ENCODE results near the gene ACCS. TPM values are rescaled to one million over a fixed set of nuclear protein-coding genes. Genes with fewer than 3 reads are reported as not detected.

The ACCS gene
- total and polyA plus RNA-seq, 2 of the 4 experiments (the other 2 are of a cell fraction): 1.8 to 7.3 TPM

DNA sequence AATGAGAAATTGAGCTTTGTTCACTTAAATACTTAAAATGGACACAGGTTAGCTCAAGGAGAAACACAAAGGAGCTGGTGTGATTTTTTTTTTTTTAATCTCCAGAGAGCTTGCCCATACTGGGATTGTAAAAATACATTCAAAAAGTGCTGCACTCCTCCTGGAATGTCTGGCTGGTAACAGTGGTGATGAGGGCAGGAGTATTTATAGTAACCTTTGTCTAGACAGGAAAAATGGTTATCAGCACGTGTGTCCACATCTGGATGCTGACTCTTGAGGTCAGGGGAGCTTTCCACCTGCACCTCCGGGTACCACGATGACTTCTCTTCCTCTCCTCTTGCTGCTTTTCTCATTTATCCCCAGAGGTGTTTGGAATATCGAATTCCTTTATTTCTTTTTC is 59.5 kb downstream of the ACCS start:
- no peaks in the 10 kb centered on the region for H4K20me1 ChIP-seq (ENCODE audit: insufficient read depth, low read length)
- H3K4ac ChIP-seq (ENCODE audit: low read depth, low read length): no peak overlapping the region
- ChIA-PET CTCF (interaction anchor here (0.6 to 0.9 kb wide), 2 partner anchors 19 to 410 kb away, joined by 3 read pairs; no protein-coding TSS in a partner anchor), POLR2A (ENCODE audit: unreplicated experiment) (interaction anchor here (0.6 kb wide), 1 partner anchor 33 kb away, joined by 3 read pairs; no protein-coding TSS in a partner anchor)
- H3K9me1 ChIP-seq (ENCODE audit: insufficient read depth, low read length): no peaks in the 10 kb centered on the region; the same call in 1 of the 2 replicates
- no peak overlapping the region for H4K5ac ChIP-seq (ENCODE audit: low read depth, low read length)
- H3K27ac ChIP-seq (ENCODE audit: insufficient read depth, low read length): no peak overlapping the region
- no peak overlapping the region for H3K23ac ChIP-seq (ENCODE audit: low read depth, low read length)
- TF ChIP-seq, protein P1, sequence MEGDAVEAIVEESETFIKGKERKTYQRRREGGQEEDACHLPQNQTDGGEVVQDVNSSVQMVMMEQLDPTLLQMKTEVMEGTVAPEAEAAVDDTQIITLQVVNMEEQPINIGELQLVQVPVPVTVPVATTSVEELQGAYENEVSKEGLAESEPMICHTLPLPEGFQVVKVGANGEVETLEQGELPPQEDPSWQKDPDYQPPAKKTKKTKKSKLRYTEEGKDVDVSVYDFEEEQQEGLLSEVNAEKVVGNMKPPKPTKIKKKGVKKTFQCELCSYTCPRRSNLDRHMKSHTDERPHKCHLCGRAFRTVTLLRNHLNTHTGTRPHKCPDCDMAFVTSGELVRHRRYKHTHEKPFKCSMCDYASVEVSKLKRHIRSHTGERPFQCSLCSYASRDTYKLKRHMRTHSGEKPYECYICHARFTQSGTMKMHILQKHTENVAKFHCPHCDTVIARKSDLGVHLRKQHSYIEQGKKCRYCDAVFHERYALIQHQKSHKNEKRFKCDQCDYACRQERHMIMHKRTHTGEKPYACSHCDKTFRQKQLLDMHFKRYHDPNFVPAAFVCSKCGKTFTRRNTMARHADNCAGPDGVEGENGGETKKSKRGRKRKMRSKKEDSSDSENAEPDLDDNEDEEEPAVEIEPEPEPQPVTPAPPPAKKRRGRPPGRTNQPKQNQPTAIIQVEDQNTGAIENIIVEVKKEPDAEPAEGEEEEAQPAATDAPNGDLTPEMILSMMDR (conservative IDR thresholded peaks at IDR 0.05; ENCODE audit: low read depth, low read length): no peak
- TF ChIP-seq, protein P2, sequence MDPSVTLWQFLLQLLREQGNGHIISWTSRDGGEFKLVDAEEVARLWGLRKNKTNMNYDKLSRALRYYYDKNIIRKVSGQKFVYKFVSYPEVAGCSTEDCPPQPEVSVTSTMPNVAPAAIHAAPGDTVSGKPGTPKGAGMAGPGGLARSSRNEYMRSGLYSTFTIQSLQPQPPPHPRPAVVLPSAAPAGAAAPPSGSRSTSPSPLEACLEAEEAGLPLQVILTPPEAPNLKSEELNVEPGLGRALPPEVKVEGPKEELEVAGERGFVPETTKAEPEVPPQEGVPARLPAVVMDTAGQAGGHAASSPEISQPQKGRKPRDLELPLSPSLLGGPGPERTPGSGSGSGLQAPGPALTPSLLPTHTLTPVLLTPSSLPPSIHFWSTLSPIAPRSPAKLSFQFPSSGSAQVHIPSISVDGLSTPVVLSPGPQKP (IDR thresholded peaks at IDR 0.05; ENCODE audit: borderline replicate concordance, low read depth, low read length): no peak
- no peak for TF ChIP-seq RFX5 (IDR thresholded peaks at IDR 0.05; ENCODE audit: low read depth, low read length)
- no peak for TF ChIP-seq SMC3 (IDR thresholded peaks at IDR 0.05; ENCODE audit: low read depth, low read length)
- no peak for TF ChIP-seq RAD21 (IDR thresholded peaks at IDR 0.05; ENCODE audit: low read length)
- no peak for TF ChIP-seq POLR2A (IDR thresholded peaks at IDR 0.05; ENCODE audit: low read depth, low read length)
- TF ChIP-seq RCOR1 (IDR thresholded peaks at IDR 0.05; ENCODE audit: insufficient replicate concordance, low read length): no peak
- no peak for TF ChIP-seq MAZ (IDR thresholded peaks at IDR 0.05; ENCODE audit: borderline replicate concordance, low read depth, low read length)
- TF ChIP-seq, protein P3, sequence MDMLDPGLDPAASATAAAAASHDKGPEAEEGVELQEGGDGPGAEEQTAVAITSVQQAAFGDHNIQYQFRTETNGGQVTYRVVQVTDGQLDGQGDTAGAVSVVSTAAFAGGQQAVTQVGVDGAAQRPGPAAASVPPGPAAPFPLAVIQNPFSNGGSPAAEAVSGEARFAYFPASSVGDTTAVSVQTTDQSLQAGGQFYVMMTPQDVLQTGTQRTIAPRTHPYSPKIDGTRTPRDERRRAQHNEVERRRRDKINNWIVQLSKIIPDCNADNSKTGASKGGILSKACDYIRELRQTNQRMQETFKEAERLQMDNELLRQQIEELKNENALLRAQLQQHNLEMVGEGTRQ (IDR thresholded peaks at IDR 0.05; ENCODE audit: low read depth, low read length): no peak
- TF ChIP-seq CHD1 (IDR thresholded peaks at IDR 0.05; ENCODE audit: low read depth, low read length): no peak
- TF ChIP-seq CEBPB (IDR thresholded peaks at IDR 0.05; ENCODE audit: low read depth, low read length): no peak
- no peak for TF ChIP-seq NFE2L2 (IDR thresholded peaks at IDR 0.05; ENCODE audit: low read depth, low read length)
- TF ChIP-seq FOS (IDR thresholded peaks at IDR 0.05; ENCODE audit: low read depth, low read length): no peak
- no peak for TF ChIP-seq MAFK (IDR thresholded peaks at IDR 0.05; ENCODE audit: low read depth, low read length)
- TF ChIP-seq MXI1 (IDR thresholded peaks at IDR 0.05; ENCODE audit: borderline replicate concordance, low read depth, low read length): no peak
- no peak for TF ChIP-seq BHLHE40 (IDR thresholded peaks at IDR 0.05; ENCODE audit: low read depth, low read length)
- intact Hi-C loops (cut with micrococcal nuclease): no loop called here
- H3K4me1 ChIP-seq (ENCODE audit: control insufficient read depth, insufficient read depth, low read length): no peaks in the 10 kb centered on the region
- WGBS, 2 experiments (ENCODE audit: extremely low coverage in 2 of 2, insufficient read length in 1 of 2): no CpG with 5 or more reads among the region's 4 CpGs
- H3K4me2 ChIP-seq (ENCODE audit: low read depth, low read length): no peak overlapping the region
- H3K36me3 ChIP-seq (ENCODE audit: control insufficient read depth, insufficient read depth, low read length): peaks cover 35% of the 10 kb centered on the region
- no peak overlapping the region for H4K91ac ChIP-seq (ENCODE audit: insufficient read depth, low read depth, low read length)
- H2AK5ac ChIP-seq (ENCODE audit: low read depth, low read length): no peak overlapping the region
- H2BK120ac ChIP-seq (ENCODE audit: low read depth, low read length): no peak overlapping the region
- in situ Hi-C loops (cut with MboI; ENCODE audit: low sequenced_read_pairs): no loop called here
- no peak overlapping the region for H2AFZ ChIP-seq (replicated peaks; ENCODE audit: low read length, poor library complexity)
- H3K9me3 ChIP-seq (ENCODE audit: control insufficient read depth, insufficient read depth, low read length): no peaks in the 10 kb centered on the region
- no peak for DNase-seq
- no peaks in the 10 kb centered on the region for H3K27me3 ChIP-seq (ENCODE audit: control insufficient read depth, insufficient read depth, low read length)
- no peak overlapping the region for H4K8ac ChIP-seq (ENCODE audit: low read depth in 2 of 2, low read length in 2 of 2)
- H3K18ac ChIP-seq (ENCODE audit: low read depth, low read length): no peak overlapping the region
- BruUV-seq (replicated peaks): no TSS peak
- no peak overlapping the region for H2BK15ac ChIP-seq (ENCODE audit: low read depth, low read length)
- H3K56ac ChIP-seq (ENCODE audit: extremely low read depth, insufficient read depth, low read length): no peak overlapping the region
- H3K4me3 ChIP-seq (ENCODE audit: insufficient read depth, low read depth, low read length): no peak overlapping the region
- H3K79me1 ChIP-seq (ENCODE audit: low read depth in 1 of 2, low read length in 2 of 2): peaks cover 0 to 2% of the 10 kb centered on the region in 2 experiments; a peak in 1 of 4 replicates
- H2BK5ac ChIP-seq (ENCODE audit: low read depth, low read length, poor library complexity, severe bottlenecking): no peak overlapping the region
- ATAC-seq (ENCODE audit: low read depth): no peak
- dilution Hi-C loops (cut with HindIII; ENCODE audit: low sequenced_read_pairs, unreplicated experiment): no loop called here
- H2AK9ac ChIP-seq (replicated peaks; ENCODE audit: low read depth, low read length, poor library complexity): no peak overlapping the region
- H3K9ac ChIP-seq (ENCODE audit: low read depth, low read length): no peak overlapping the region
- H2BK20ac ChIP-seq (ENCODE audit: low read depth, low read length): no peak overlapping the region
- no peak overlapping the region for H3K14ac ChIP-seq (replicated peaks; ENCODE audit: low read depth, low read length)

Measured in IMR-90 (cell line).